ENCODE data around the gene CDSN. TPM values are rescaled to one million over a fixed set of nuclear protein-coding genes. Genes with fewer than 3 reads are reported as not detected.

CDSN gene
- total and polyA plus RNA-seq, 2 of the 8 experiments (the other 6 are each of a cell fraction or from before 2014, with no cell fraction given) = not detected

GRCh38 chr6:31135710-31136109 lies 15.5 kb upstream of the CDSN start:
- H3K4ac ChIP-seq (replicated peaks; ENCODE audit: insufficient read length, low read depth, low read length) = no peak overlapping the region
- H3K18ac ChIP-seq (ENCODE audit: extremely low read depth, low read length) = no peak overlapping the region
- H4K20me1 ChIP-seq (replicated peaks in 1 of 2; ENCODE audit: control insufficient read depth in 1 of 2, insufficient read depth in 2 of 2, low read length in 2 of 2) = no peaks in the 10 kb centered on the region
- H3K23ac ChIP-seq (ENCODE audit: insufficient read length) = no peak overlapping the region
- H3K79me2 ChIP-seq (ENCODE audit: control insufficient read depth in 1 of 2, insufficient read depth in 2 of 2, low read length in 2 of 2) = no peaks in the 10 kb centered on the region
- no peak overlapping the region for H3K4me3 ChIP-seq (ENCODE audit: extremely low read depth in 1 of 4, insufficient read depth in 2 of 4, low read depth in 3 of 4, low read length in 4 of 4)
- H3K23me2 ChIP-seq (ENCODE audit: low read depth, low read length) = no peaks in the 10 kb centered on the region
- 0 out of 7 replicates have a peak, but pooled peaks cover 0 to 2% (median 0%) of the 10 kb centered on the region in 4 experiments for H3K27me3 ChIP-seq (replicated peaks in 1 of 4; ENCODE audit: control insufficient read depth in 3 of 4, extremely low read depth in 1 of 4, insufficient read depth in 3 of 4, low read length in 3 of 4)
- no peak overlapping the region for H2BK5ac ChIP-seq (ENCODE audit: low read depth, low read length)
- H4K91ac ChIP-seq (replicated peaks; ENCODE audit: insufficient read length, low read length) = no peak overlapping the region
- H3K4me1 ChIP-seq (replicated peaks in 1 of 4; ENCODE audit: control insufficient read depth in 3 of 4, insufficient read depth in 4 of 4, low read length in 3 of 4) = peaks cover 3 to 15% (median 11%) of the 10 kb centered on the region in 4 experiments
- TF ChIP-seq SIX5 (IDR thresholded peaks at IDR 0.05; ENCODE audit: low read depth, low read length) = no peak
- WGBS, 2 experiments (ENCODE audit: extremely low coverage in 1 of 2, insufficient coverage in 1 of 2, insufficient read length in 1 of 2, insufficient replicate concordance in 2 of 2, low coverage in 1 of 2, low lambda C conversion rate in 2 of 2, missing lambda C conversion rate in 1 of 2) = 86% methylated on average over 10 of the region's 10 CpGs; no CpG with 5 or more reads in 1 of the 2 experiments
- H3K79me1 ChIP-seq (ENCODE audit: low read depth, low read length) = no peaks in the 10 kb centered on the region
- no peaks in the 10 kb centered on the region for H3K9me3 ChIP-seq (ENCODE audit: insufficient read depth in 2 of 2, low read depth in 1 of 2, low read length in 1 of 2)
- ChIA-PET POLR2A (ENCODE audit: partially characterized antibody) (interaction anchor here (68.5 kb wide), 1 partner anchor 33 kb away, joined by 2251 read pairs; the partner anchor contains the start of genes CCHCR1, POU5F1, PSORS1C2 and TCF19), CTCF (ENCODE audit: partially characterized antibody) (interaction anchor here (0.6 to 16.4 kb wide), 7 partner anchors 5 to 680 kb away, joined by 3 to 187 read pairs (median 94); partner anchors contain the start of genes C6orf15, PSORS1C1 and PSORS1C2)
- H3K9ac ChIP-seq (replicated peaks in 1 of 4; ENCODE audit: extremely low read depth in 1 of 4, low read depth in 3 of 4, low read length in 3 of 4) = no peak overlapping the region
- no peak overlapping the region for H4K5ac ChIP-seq (ENCODE audit: insufficient read length, low read depth, low read length)
- no peak overlapping the region for H2BK15ac ChIP-seq (ENCODE audit: low read length)
- no peak overlapping the region for H3K14ac ChIP-seq (ENCODE audit: insufficient read length)
- no peak for FAIRE-seq
- H3K4me2 ChIP-seq (ENCODE audit: insufficient read depth in 1 of 2, low read depth in 2 of 2, low read length in 2 of 2) = no peak overlapping the region
- no peak overlapping the region for H3K27ac ChIP-seq (ENCODE audit: low read depth, low read length)
- no peaks in the 10 kb centered on the region for H3K36me3 ChIP-seq (ENCODE audit: control insufficient read depth in 2 of 4, insufficient read depth in 4 of 4, low read length in 3 of 4)
- DNase-seq (ENCODE audit: low read depth in 1 of 2, low spot score in 2 of 2) = no peak
- no peak overlapping the region for H3K56ac ChIP-seq (replicated peaks; ENCODE audit: insufficient read length, low read depth, low read length)
- no peak overlapping the region for H4K8ac ChIP-seq (ENCODE audit: extremely low read depth, insufficient read depth, low read length)
- no peak overlapping the region for H2BK12ac ChIP-seq (ENCODE audit: low read depth, low read length)
- H2AFZ ChIP-seq (ENCODE audit: low read length) = no peak overlapping the region
- H2AK5ac ChIP-seq (ENCODE audit: low read depth, low read length) = no peak overlapping the region
- H2BK20ac ChIP-seq (ENCODE audit: low read length) = no peak overlapping the region
- H2BK120ac ChIP-seq (replicated peaks; ENCODE audit: low read depth, low read length) = no peak overlapping the region

Data from H1 (cell line).